Brain pericyte (primary cell): ENCODE measurements around the gene SMPDL3B.
A peak's percentile ranks its signal among the peaks of the same experiment; 100 is the strongest.

Source experiments
- DNase-seq: peaks from one replicate; pipeline ENCODE4 v3.0.0-alpha.2; 2012; ENCODE audit warnings: low read depth, low spot score

SMPDL3B gene, protein sequence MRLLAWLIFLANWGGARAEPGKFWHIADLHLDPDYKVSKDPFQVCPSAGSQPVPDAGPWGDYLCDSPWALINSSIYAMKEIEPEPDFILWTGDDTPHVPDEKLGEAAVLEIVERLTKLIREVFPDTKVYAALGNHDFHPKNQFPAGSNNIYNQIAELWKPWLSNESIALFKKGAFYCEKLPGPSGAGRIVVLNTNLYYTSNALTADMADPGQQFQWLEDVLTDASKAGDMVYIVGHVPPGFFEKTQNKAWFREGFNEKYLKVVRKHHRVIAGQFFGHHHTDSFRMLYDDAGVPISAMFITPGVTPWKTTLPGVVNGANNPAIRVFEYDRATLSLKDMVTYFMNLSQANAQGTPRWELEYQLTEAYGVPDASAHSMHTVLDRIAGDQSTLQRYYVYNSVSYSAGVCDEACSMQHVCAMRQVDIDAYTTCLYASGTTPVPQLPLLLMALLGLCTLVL

DNA sequence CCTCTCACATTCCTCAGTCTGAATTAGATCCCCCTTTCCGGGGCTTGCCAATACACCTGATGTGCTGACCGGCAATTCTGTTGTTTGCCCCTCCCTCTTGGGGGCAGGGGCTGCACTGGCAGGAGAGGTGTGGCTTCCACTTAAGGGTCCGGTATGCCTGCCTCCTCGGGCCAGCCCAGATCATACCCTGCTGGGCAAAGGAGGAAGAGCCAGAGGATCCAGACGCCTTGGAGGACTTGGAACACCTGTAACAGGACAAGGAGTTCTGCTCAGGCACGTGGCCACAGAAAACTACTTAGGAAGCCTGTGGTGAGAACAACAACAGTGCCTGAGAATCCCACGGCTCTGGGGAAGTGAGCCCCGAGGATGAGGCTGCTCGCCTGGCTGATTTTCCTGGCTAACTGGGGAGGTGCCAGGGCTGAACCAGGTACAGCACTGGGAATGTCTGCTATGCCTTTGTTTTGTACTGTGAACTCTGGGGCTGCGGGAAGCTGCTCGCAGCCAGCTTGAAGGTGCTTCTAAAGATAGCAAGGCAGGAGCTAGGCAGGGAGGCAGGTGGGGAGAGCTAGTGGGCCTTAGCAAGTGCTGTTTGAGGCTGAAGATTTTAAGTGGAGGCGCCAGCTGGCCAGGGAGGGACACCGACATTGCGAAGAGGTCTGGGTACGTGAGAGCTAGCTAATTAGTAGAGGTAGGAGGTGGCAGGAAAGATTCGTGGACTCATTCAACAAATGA, at the start of gene SMPDL3B:
Gene SMPDL3B (plus strand): TSS at position 183 of the 732 bp plus-strand sequence. CDS start 184 bp downstream, at position 367.
- no peak for DNase-seq

DNA sequence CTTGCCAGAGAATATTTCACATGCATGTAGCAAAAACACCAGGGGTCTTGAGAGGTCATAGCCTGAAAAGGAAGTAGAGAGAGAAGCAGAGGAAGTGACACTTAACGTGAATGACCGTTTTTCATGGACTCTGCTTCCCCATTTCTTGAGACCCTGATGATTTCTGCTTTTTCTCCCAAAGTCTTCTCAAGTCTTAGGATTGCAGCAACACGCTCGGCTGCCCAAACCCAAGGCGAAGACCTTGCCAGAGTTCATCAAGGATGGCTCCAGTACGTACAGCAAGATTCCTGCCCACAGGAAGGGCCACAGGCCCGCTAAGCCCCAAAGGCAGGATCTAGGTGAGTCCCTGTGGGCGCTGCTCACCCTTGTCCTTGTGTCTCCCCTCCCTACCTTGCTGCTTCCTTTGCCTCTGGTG, 49.7 kb upstream of the SMPDL3B start:
- DNase-seq = no peak

DNA sequence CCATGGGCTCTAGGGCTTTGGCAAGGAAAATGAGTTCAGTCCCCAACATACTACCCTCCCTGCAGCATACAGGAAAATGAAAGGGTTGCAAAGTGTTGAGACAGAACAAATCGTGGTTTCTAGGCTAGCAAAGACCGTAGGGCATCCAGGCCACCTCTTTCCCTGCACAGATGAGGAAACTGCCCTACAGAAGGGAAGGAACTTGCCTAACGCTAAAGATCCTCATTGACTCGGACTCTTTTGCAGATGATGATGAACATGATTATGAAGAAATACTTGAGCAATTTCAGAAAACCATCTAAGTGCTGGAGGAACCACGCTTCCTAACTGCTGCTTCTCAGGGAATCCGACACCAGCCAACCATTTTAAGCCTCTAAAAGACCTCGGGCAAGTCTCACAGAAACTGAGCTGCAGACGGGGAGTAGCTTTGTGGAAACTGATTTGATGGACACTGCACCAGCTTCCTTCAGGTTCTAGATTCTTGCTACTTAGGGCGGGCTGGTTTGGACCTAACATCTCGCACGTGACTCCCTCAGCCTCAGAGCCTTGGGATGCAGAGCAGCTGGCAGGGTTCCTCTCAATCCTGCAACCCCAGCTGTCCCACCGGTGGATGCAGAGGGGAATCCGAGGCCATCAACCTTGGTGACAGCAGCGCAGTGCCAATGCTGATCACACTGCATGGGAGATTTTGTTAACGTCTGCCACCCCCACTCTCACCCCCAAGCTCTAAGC, 49.0 kb upstream of the SMPDL3B start:
- no peak for DNase-seq

DNA sequence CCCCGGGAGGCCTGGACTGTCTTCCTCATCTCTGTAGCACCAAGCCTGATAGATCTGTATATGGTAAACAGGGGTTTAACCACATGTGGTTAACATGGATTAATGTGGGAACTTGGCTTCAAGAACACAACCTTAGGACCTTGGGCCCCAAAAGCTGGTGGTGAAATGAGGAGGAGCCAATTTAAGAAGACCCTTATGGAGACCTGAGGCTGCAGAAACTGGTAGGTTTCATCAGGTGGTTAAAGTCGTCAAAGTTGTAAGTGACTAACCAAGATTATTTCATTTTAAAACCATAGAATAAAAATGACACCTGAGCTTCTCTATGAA, 48.5 kb upstream of the SMPDL3B start:
- no peak for DNase-seq

DNA sequence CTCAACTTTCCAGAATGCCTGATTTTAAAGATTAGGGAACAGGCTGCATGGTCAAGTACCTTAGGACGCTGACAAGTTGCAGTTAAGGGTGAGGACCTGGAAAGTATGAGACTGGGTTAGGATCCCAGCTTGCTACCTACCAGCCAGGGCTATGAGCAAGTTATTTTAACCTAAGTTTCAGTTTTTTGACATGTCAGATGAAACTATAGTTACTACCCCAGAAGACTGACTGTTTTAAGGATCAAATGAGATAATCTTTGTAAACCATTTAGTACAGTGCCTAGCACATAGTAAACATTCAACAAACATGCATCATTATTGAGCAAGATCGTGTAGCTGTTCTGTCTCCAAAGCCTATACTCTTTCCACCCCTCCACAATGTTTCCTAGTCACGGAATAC, 48.1 kb upstream of the SMPDL3B start:
- DNase-seq = no peak

DNA sequence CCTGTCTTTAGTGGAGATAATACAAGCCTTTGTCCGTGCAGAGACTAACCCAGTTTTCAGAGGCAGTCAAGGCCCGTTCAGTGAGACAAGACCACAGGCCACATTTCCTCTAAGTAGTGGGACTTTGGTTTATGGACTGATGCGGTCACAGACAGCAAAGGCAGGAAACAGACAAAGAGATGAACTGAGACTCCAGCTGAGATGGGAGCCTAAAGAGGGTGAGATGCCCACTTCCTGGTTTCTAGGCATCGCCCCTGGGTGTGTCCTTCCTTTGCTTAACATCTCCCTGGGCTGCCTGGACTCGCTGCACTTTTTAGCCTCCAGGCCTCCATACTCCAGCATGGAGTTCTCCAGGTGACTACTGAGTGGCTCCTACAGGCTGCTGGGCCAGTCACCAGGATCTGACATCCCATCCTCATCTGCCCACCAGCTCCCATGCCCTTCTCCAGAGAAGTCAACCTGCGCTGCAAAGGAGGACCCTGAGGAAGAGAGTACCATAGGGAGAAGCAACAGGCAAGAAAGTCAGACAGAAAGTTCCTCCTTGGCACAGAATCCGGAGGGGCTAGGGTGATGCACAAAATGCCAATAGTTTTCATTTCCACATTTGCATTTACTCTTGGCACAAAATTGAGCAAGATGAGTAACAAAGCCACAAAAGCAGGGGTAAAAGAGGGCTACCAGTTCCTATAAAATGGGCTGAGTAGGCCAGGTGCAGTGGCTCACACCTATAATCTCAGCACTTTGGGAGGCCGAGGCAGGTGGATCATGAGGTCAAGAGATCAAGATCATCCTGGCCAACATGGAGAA, 47.4 kb upstream of the SMPDL3B start:
- no peak for DNase-seq

DNA sequence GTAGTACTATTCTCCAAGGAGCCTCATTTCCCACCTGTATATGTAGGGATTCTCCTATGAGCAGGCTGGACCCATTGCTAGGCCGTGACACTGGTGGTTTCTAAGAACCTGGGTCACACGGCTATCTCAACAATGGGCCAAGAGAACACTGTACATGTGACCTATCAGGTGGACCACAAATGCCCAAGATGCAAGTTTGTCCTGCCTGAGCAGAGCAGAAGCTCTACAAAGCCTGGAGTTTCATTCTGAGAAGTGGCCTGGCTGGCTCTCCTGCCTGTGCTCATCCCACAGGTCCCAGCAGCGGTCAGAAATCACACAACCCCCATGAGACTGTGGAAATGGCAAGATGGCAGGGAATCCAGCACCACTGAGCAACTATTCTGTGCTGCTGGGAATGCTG, 45.3 kb upstream of the SMPDL3B start:
- no peak for DNase-seq

DNA sequence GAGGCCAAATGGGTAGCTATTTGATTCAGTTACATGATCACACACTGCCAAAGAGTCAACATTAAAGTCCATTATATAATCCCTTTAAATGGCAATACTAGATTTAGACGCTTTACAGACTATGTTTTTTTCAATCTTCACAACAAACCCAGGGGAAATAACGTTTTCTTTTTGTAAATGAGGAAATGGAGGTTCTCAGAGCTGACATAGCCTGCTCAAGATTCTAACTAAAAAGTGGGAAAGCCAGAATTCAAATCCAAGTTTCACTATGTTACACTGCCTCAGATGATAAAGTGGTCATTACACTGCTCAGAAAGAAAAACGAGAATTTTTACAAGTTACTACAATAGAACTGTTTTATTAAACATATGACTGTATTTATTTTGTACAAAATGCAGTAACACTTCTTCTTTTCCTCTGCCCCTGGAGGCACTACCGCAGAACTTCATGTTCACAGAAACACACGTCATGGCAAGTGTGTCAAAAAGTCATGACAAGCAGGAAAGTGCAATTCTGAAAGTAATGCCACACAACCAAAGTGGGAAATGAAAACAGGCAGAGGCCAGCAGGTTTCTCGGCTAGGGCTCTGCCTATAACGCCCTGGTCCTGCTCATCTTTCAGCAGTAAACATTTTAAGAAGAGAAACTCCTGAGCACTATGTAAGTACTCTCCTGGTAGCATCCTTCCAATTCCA, 43.5 kb upstream of the SMPDL3B start:
- no peak for DNase-seq

DNA sequence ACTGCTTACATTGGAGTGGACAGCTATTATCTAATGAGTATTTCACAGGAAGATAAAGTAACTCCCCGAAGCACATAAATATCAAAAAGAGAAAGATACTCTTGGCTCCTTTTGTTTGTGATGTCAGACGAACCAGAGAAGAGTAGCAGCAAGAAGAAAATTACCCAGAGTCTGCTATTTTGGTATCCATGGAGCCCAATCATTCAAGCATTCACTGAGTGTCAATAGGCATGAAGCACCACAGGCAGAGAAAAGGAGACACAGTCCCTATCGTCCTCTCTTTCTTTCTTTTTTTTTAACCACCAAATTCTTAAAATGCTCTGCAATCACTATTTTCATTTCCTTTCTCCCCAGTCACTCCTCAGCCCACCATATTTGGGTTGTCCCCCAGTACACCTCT, 40.3 kb upstream of the SMPDL3B start:
- DNase-seq = no peak

DNA sequence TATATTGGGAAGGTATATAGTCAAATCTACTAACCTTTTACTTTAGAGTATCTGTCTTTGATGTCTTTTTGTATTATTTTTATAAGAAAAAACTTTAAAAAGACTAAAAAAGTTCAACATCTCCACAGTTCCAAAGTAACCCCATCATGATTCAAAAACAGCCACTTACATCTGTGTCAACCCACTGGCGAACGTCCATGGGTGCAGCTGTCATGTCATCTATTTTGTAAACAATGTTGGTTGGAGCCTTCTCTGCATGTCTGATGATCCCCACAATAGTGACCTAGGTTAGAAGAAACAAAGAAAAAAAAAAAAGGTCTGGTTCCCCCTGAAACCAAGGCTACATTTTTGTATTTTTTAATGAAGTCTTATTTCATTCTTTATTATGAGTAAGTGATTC, 28.0 kb upstream of the SMPDL3B start:
- no peak for DNase-seq

DNA sequence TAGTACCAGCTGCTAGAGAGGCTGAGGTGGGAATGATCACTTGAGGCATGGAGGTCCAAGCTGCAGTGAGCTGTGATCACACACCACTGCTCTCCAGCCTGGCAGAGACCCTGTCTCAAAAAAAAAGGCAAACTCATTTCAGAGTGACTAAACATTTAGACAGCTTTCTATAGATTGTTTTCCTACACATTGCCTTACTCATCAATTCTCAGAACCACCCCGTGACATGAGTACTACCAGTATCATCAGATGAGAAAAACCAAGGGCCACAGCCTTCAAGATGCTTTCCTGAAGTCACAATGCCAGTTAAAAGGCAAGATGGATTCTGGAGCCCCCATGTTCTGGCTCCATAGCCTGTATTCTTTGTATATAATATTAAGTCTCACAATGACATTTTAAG, 22.4 kb upstream of the SMPDL3B start:
- DNase-seq = no peak

DNA sequence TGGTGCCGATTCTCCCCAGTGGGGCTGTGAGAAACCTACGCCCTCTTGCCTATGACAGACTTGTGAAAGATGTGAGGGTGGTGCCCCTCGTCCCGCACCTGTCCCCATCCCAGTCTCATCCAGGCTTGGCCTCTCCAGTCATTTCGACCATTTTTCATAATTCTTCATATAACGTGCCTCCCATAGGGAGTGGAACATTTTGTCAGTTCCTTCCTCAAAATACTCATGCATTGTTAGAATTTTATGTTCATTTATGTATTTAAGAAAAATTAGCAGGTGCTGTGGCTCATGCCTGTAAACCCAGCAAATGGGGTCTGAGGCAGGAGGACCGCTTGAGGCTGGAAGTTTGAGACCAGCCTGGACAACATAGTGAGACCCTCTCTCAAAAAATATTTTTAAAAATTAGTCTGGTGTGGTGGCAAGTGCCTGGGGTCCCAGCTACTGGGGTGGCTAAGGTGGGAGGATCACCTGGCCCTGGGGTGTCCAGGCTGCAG, 19.7 kb upstream of the SMPDL3B start:
- peak; percentile 10 for DNase-seq

DNA sequence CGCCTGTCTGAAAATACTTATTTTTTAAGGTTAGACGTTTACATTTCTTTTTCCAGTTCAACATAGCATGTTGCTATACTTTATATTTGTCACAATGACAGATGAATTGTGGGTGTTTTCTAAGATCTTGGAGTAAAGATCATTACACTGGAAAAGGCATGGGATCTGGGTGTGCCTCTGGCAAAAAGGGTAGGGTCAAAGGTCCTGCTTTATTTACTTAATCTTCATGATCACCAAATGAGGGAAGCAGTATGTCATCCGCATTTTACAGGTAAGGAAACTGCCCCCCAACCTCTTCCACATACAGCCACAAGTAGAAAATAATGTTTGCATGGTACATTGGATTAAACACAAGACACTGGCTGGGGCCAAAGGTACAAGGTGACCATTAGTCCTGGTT, 12.5 kb upstream of the SMPDL3B start:
- DNase-seq = no peak

DNA sequence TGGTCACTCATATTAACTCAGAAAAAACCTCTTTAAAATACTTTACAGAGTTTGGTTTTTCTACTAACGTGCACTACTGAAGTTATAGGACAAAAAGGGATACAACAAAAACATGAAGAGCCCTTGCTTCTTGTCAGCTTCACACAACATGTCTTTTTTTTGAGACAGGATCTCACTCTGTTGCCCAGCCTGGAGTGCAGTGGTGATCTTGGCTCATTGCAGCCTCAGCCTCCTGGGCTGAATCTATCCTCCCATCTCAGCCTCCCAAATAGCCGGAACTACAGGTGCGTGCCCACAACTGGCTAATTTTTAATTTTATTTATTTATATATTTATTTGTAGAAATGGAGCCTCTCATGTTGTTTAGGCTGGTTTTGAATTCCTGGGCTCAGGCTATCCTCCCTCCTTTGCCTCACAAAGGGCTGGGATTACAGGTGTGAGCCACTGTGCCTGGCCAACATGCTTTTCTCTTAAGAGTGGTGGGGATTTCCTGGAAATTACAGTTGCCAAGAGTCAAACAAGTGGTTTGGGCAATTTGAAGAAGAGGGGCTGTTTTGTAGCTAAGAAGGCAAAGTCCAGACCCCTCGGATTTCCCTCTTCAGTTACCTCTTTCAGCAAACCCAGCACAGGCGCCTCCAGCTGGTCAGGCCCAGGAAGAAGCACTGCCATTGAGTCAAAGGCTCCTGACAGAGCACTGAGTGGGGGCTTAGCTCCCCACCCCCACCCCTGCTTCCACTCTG, 6.4 kb upstream of the SMPDL3B start:
- DNase-seq = no peak

DNA sequence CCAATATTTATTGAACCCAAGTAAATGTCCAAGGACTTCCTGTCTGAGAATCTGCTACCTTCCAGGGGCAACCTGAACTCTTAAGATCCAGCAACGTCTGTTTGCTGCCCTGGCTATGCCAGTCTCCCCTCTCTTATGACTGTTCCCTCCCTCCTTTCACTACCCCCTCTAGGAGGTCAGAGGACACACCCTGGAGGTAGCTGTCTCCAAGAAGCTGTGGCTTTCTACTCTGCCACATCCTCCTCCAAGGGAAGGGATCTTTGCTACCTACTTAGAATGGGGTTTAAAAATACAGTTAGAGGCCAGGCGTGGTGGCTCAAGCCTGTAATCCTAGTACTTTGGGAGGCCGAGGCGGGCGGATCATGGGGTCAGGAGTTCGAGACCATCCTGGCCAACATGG, 3.6 kb upstream of the SMPDL3B start:
- DNase-seq = no peak

DNA sequence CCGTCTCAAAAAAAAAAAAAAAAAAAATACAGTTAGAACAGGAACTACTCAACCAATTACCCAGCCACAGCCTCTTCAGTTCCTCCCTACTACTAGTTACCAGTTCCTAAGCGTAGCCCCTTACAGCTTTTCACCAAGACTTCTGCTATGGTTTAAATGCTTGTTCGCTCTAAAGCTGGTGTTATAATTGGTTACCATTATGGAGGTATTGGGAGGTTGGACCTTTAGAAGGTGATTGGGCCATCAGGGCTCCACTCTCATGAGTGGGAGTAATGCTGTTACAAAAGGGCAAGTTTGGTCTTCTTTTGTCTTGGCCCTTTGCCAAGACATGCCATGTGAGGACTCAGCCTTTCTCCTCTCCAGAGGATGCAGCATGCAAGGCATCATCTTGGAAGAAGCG, 3.0 kb upstream of the SMPDL3B start:
- no peak for DNase-seq

DNA sequence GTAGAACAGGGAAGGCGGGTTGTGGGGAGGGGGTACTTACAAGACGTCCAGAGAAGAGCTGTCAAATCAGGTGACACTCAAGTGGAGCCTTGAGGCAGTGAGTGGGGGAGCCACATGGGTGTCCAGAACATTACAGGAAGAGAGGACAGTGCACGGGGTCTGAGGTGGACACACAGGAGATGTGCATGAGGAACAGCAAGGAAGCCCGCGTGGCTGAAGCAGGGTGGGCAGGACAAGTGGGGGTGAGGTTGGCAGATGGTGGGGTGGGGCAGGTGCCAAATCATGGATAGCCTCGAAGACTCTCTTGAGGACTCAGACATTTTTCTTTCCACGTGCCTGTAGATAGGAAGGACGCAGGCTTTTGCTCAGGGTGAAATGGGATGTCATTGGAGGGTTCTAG, 921 bp downstream of the SMPDL3B start:
- DNase-seq = no peak

DNA sequence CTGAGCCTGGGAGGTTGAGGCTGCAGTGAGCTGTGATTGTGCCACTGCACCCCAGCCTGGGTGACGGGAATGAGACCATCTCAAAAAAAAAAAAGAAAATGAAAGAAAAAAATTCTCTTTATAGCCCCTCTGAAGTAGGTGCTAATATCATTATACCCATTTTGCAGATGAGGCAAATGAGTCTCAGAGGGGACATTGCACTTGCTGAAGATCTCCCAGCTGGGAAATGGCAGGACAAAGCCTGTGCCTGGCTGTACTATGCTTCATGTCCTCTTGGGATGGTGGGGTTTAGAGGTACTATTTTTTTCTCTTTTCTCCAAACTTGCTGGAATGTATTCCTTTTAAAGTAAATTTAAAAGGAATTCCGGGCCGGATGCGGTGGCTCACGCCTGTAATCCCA, 1.6 kb downstream of the SMPDL3B start:
- DNase-seq = no peak

DNA sequence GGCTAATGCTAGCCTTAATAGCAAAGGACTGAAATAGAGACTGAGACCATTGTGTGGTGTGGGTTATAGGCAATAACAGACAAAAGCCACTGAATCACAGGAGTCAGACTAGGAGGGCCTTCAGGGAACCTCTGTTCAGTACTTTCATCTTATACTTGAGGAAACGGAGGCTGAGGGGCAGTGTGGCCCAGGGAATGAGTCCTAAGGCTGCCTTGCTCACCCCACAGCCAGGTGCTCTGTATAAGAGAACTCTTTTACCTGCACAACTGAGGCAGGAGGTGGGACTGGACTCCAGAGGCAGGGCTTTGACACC, 2.7 kb downstream of the SMPDL3B start:
- DNase-seq = no peak

DNA sequence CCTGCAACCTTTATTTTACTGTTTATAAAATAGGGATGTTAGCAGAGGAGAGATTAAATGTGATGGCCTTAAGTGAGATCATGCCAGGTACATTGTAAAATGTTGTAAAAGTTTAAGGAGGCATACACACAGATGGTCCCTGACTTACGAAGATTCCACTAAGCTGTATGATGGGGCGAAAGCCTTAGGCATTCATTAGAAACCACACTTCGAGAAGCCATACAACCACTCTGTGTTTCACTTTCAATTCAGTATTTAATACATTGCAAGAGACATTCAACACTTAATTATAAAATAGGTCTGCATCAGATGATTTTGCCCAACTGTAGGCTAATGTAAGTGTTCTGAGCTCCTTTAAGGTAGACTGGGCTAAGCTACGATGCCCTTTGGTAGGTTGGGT, 3.7 kb downstream of the SMPDL3B start:
- DNase-seq = no peak
